ENCODE results near the gene VAMP8.
"Not testable (repeated sequence)": the region's sequence is repeated elsewhere in the genome, so short reads cannot be mapped to it uniquely, and the experiment has no call there.

- TF ChIP-seq POLR2A, POLR2AphosphoS5 (IDR thresholded peaks at IDR 0.05): not testable (repeated sequence)
- TF ChIP-seq, protein P1, sequence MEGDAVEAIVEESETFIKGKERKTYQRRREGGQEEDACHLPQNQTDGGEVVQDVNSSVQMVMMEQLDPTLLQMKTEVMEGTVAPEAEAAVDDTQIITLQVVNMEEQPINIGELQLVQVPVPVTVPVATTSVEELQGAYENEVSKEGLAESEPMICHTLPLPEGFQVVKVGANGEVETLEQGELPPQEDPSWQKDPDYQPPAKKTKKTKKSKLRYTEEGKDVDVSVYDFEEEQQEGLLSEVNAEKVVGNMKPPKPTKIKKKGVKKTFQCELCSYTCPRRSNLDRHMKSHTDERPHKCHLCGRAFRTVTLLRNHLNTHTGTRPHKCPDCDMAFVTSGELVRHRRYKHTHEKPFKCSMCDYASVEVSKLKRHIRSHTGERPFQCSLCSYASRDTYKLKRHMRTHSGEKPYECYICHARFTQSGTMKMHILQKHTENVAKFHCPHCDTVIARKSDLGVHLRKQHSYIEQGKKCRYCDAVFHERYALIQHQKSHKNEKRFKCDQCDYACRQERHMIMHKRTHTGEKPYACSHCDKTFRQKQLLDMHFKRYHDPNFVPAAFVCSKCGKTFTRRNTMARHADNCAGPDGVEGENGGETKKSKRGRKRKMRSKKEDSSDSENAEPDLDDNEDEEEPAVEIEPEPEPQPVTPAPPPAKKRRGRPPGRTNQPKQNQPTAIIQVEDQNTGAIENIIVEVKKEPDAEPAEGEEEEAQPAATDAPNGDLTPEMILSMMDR (IDR thresholded peaks at IDR 0.05), result not testable (repeated sequence)
Measured at GRCh38 chr2:85560403-85560726, 17.0 kb upstream of the VAMP8 start.

Data from prostate gland (tissue), 2 donors.